Gastroesophageal sphincter (tissue), 3 donors: Measurements from ENCODE around the gene TSC22D2.

ENCODE experiments used
- POLR2A ChIP-seq, 2 donors: fragments of 450-650 bp; IDR thresholded peaks; one replicate each; pipeline ENCODE4 v1.6.1; 2017; ENCODE audit warnings: antibody characterized with exemption in 2 of 2, mild to moderate bottlenecking in 2 of 2, moderate library complexity in 1 of 2
- POLR2AphosphoS5 ChIP-seq: sonication (generic); formaldehyde crosslinking; IDR thresholded peaks from one replicate; pipeline ENCODE4 v1.6.1; 2017; ENCODE audit warnings: antibody characterized with exemption
- TF ChIP-seq, protein P1 (sequence below), 4 experiments: fragments of 200-600 bp in 2 of 4; fragments of 450-650 bp in 2 of 4; sonication (generic) in 1 of 4; IDR thresholded peaks; one replicate each; pipeline ENCODE4 v1.5.1; 2017 to 2019; ENCODE audit warnings: antibody characterized with exemption in 4 of 4, mild to moderate bottlenecking in 2 of 4, moderate library complexity in 2 of 4

DNA sequence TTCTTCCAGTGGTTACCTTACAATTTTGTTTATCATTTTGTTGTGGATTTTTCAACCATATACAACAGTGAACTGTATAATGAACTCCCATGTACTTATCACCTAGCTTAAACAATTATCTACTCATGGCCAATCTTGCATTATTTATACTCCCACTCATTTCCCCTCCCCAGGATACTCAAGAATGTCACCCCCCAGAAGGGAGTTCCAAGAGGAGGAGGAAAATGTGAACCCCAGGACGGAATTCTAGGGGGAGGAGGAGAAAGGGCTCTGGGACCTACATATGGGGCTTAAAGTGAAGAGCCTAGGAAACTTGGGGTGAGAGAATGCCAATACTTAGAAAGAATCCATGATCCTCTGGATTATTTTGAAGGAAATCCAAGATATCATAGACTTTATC is 59.3 kb downstream of the TSC22D2 start:
- TF ChIP-seq, protein P1, sequence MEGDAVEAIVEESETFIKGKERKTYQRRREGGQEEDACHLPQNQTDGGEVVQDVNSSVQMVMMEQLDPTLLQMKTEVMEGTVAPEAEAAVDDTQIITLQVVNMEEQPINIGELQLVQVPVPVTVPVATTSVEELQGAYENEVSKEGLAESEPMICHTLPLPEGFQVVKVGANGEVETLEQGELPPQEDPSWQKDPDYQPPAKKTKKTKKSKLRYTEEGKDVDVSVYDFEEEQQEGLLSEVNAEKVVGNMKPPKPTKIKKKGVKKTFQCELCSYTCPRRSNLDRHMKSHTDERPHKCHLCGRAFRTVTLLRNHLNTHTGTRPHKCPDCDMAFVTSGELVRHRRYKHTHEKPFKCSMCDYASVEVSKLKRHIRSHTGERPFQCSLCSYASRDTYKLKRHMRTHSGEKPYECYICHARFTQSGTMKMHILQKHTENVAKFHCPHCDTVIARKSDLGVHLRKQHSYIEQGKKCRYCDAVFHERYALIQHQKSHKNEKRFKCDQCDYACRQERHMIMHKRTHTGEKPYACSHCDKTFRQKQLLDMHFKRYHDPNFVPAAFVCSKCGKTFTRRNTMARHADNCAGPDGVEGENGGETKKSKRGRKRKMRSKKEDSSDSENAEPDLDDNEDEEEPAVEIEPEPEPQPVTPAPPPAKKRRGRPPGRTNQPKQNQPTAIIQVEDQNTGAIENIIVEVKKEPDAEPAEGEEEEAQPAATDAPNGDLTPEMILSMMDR (IDR thresholded peaks at IDR 0.05) = no peak
- TF ChIP-seq POLR2A (IDR thresholded peaks at IDR 0.05) (no peak), POLR2AphosphoS5 (no peak)
